ENCODE results near the gene HIPK2. TPM values are rescaled to one million over a fixed set of nuclear protein-coding genes. Genes with fewer than 3 reads are reported as not detected.

Gene HIPK2
- total and polyA plus RNA-seq, 2 experiments from 2014 or later: 18.2 to 22.9 TPM

- no peaks in the 10 kb centered on the region for H3K9me3 ChIP-seq (ENCODE audit: low read depth)
- H3K4me2 ChIP-seq: no peak overlapping the region
- H3K4me3 ChIP-seq: no peak overlapping the region
- TF ChIP-seq EZH2 (IDR thresholded peaks at IDR 0.05; ENCODE audit: borderline replicate concordance): no peak
- no peak for TF ChIP-seq CTCF (IDR thresholded peaks at IDR 0.05; ENCODE audit: poor library complexity)
- TF ChIP-seq EZH2phosphoT487 (IDR thresholded peaks at IDR 0.05; ENCODE audit: low read depth, severe bottlenecking, unreplicated experiment): no peak
- H3K27ac ChIP-seq: no peak overlapping the region
- no peak overlapping the region for H2AFZ ChIP-seq
- WGBS (ENCODE audit: low lambda C conversion rate, missing lambda C conversion rate): 85% methylated on average over 13 of the region's 13 CpGs
- no peaks in the 10 kb centered on the region for H3K79me2 ChIP-seq
- H3K27me3 ChIP-seq: no peaks in the 10 kb centered on the region
- H3K36me3 ChIP-seq (replicated peaks; ENCODE audit: insufficient read depth, low read depth): no peaks in the 10 kb centered on the region
- no peaks in the 10 kb centered on the region for H3K4me1 ChIP-seq (ENCODE audit: insufficient read depth)
- H4K20me1 ChIP-seq (ENCODE audit: insufficient read depth, poor library complexity, severe bottlenecking): no peaks in the 10 kb centered on the region
- DNase-seq (ENCODE audit: low spot score): no peak
- no peaks in the 10 kb centered on the region for H3K9me2 ChIP-seq (replicated peaks; ENCODE audit: insufficient read depth)
These were observed 214.7 kb downstream of the HIPK2 start for GRCh38 chr7:139562961-139563565.

GRCh38 chr7:139562491-139562890 lies 215.3 kb downstream of the HIPK2 start:
- DNase-seq (ENCODE audit: low spot score): no peak
- no peak for TF ChIP-seq EZH2phosphoT487 (IDR thresholded peaks at IDR 0.05; ENCODE audit: low read depth, severe bottlenecking, unreplicated experiment)
- no peak for TF ChIP-seq CTCF (IDR thresholded peaks at IDR 0.05; ENCODE audit: poor library complexity)
- TF ChIP-seq EZH2 (IDR thresholded peaks at IDR 0.05; ENCODE audit: borderline replicate concordance): no peak
- no peak overlapping the region for H3K27ac ChIP-seq
- no peaks in the 10 kb centered on the region for H3K27me3 ChIP-seq
- H3K4me1 ChIP-seq (ENCODE audit: insufficient read depth): no peaks in the 10 kb centered on the region
- H3K79me2 ChIP-seq: no peaks in the 10 kb centered on the region
- whole genome bisulfite sequencing (ENCODE audit: low lambda C conversion rate, missing lambda C conversion rate): 96% methylated on average over 12 of the region's 12 CpGs
- no peak overlapping the region for H3K4me3 ChIP-seq
- no peak overlapping the region for H2AFZ ChIP-seq
- H3K36me3 ChIP-seq (replicated peaks; ENCODE audit: insufficient read depth, low read depth): no peaks in the 10 kb centered on the region
- no peaks in the 10 kb centered on the region for H4K20me1 ChIP-seq (ENCODE audit: insufficient read depth, poor library complexity, severe bottlenecking)
- H3K4me2 ChIP-seq: no peak overlapping the region
- H3K9me2 ChIP-seq (replicated peaks; ENCODE audit: insufficient read depth): no peaks in the 10 kb centered on the region
- H3K9me3 ChIP-seq (ENCODE audit: low read depth): no peaks in the 10 kb centered on the region

- TF ChIP-seq EZH2phosphoT487 (IDR thresholded peaks at IDR 0.05; ENCODE audit: low read depth, severe bottlenecking, unreplicated experiment): no peak
- TF ChIP-seq CTCF (IDR thresholded peaks at IDR 0.05; ENCODE audit: poor library complexity): no peak
- TF ChIP-seq EZH2 (IDR thresholded peaks at IDR 0.05; ENCODE audit: borderline replicate concordance): no peak
- H3K9me2 ChIP-seq (replicated peaks; ENCODE audit: insufficient read depth): no peaks in the 10 kb centered on the region
- no peak for DNase-seq (ENCODE audit: low spot score)
- H3K4me1 ChIP-seq (ENCODE audit: insufficient read depth): no peaks in the 10 kb centered on the region
- H3K9me3 ChIP-seq (ENCODE audit: low read depth): no peaks in the 10 kb centered on the region
- no peak overlapping the region for H2AFZ ChIP-seq
- no peak overlapping the region for H3K27ac ChIP-seq
- H3K79me2 ChIP-seq: no peaks in the 10 kb centered on the region
- no peaks in the 10 kb centered on the region for H3K36me3 ChIP-seq (replicated peaks; ENCODE audit: insufficient read depth, low read depth)
- H3K27me3 ChIP-seq: no peaks in the 10 kb centered on the region
- H3K4me2 ChIP-seq: no peak overlapping the region
- 99% methylated on average over 11 of the region's 11 CpGs for WGBS (ENCODE audit: low lambda C conversion rate, missing lambda C conversion rate)
- H3K4me3 ChIP-seq: no peak overlapping the region
- no peaks in the 10 kb centered on the region for H4K20me1 ChIP-seq (ENCODE audit: insufficient read depth, poor library complexity, severe bottlenecking)
These were observed 217.1 kb downstream of the HIPK2 start for GRCh38 chr7:139560678-139561077.

All from hepatocyte (in vitro differentiated cells).